NCI-H1105 treated with DMSO at 0.1 percent for 48 hours (cell line): Measurements from ENCODE around the gene SDC4.
"Not testable (repeated sequence)": the region's sequence is repeated elsewhere in the genome, so short reads cannot be mapped to it uniquely, and the experiment has no call there.

Experiments used
- DNase-seq: peaks from one replicate; lab custom pipeline; 2025; lab: John Stamatoyannopoulos, UW

SDC4 gene

GRCh38 chr20:45363611-45364492 lies 15.6 kb upstream of the SDC4 start:
- DNase-seq: no peak

- DNase-seq: peak; percentile 99
Observed at GRCh38 chr20:45362804-45363610, 14.8 kb upstream of the SDC4 start, which contains the start of gene SYS1. Gene SYS1 (plus strand): TSS chr20:45363156. CDS start chr20:45363532, 376 bp downstream.

- DNase-seq: no peak
Observed at GRCh38 chr20:45361793-45362192, 13.6 kb upstream of the SDC4 start.

GRCh38 chr20:45359406-45360148 lies 11.4 kb upstream of the SDC4 start:
- no peak for DNase-seq

- no peak for DNase-seq
Observed at GRCh38 chr20:45359069-45359405, 10.8 kb upstream of the SDC4 start.

- DNase-seq: no peak
Observed at GRCh38 chr20:45358282-45359068, 10.3 kb upstream of the SDC4 start.

- DNase-seq: no peak
Observed at GRCh38 chr20:45355209-45356084, 7.2 kb upstream of the SDC4 start.

GRCh38 chr20:45354423-45355208 lies 6.4 kb upstream of the SDC4 start:
- DNase-seq: no peak

GRCh38 chr20:45353746-45354145 lies 5.5 kb upstream of the SDC4 start:
- DNase-seq: no peak

- no peak for DNase-seq
Observed at GRCh38 chr20:45352729-45353128, 4.5 kb upstream of the SDC4 start.

- not testable (repeated sequence) for DNase-seq
Observed at GRCh38 chr20:45350795-45351194, 2.6 kb upstream of the SDC4 start.

GRCh38 chr20:45350217-45350616 lies 2.0 kb upstream of the SDC4 start:
- DNase-seq: no peak

GRCh38 chr20:45347297-45347935 lies 808 bp downstream of the SDC4 start:
- no peak for DNase-seq

GRCh38 chr20:45346851-45347250 lies 1.4 kb downstream of the SDC4 start:
- DNase-seq: no peak

GRCh38 chr20:45346291-45346718 lies 1.9 kb downstream of the SDC4 start:
- DNase-seq: no peak

- no peak for DNase-seq
Observed at GRCh38 chr20:45345104-45345936, 2.9 kb downstream of the SDC4 start.

GRCh38 chr20:45344168-45344860 lies 3.9 kb downstream of the SDC4 start:
- no peak for DNase-seq
